Body of pancreas (tissue), 4 donors: ENCODE measurements around the gene HTT. TPM values are rescaled to one million over a fixed set of nuclear protein-coding genes. Genes with fewer than 3 reads are reported as not detected.

ENCODE experiments used
- ATAC-seq: fragments of 150-250 bp; one replicate; pipeline ENCODE4 v1.9.1; 2016
- DNase-seq, 4 donors: peaks; one replicate each; pipeline ENCODE4 v3.0.0-alpha.2; 2019
- H3K27ac ChIP-seq, 4 donors: fragments of 200-600 bp; sonication (generic); 1 replicate in 3 of 4; 2 replicates in 1 of 4; pipeline versions ENCODE4 v1.5.1 to v1.6.1; 2016 to 2019; ENCODE audit warnings: mild to moderate bottlenecking in 1 of 4, mixed read lengths in 1 of 4, moderate library complexity in 1 of 4
- H3K27me3 ChIP-seq, 2 donors: fragments of 200-600 bp; sonication (generic); one replicate each; pipeline ENCODE4 v1.6.0; 2016; ENCODE audit warnings: mild to moderate bottlenecking in 1 of 2
- H3K36me3 ChIP-seq, 2 donors: fragments of 200-600 bp; sonication (generic); replicated peaks in 1 of 2; 2 replicates each; pipeline ENCODE4 v1.5.1; 2016; ENCODE audit warnings: low read depth in 2 of 2; ENCODE audit not compliant: insufficient read depth in 1 of 2
- H3K4me1 ChIP-seq: fragments of 200-600 bp; sonication (generic); one replicate; pipeline ENCODE4 v1.6.0; 2016
- H3K4me3 ChIP-seq, 2 donors: fragments of 200-600 bp; sonication (generic); 1 replicate in 1 of 2; 2 replicates in 1 of 2; pipeline ENCODE4 v1.5.1; 2016 to 2019
- H3K9me3 ChIP-seq, 3 donors: fragments of 200-600 bp; sonication (generic); 1 replicate in 2 of 3; 2 replicates in 1 of 3; pipeline ENCODE4 v1.5.1; 2016
- POLR2A ChIP-seq, 3 donors: fragments of 450-650 bp; IDR thresholded peaks; one replicate each; pipeline ENCODE4 v1.6.1; 2016; ENCODE audit warnings: antibody characterized with exemption in 3 of 3, mild to moderate bottlenecking in 2 of 3
- WGBS, 2 donors: methylation state at CpG; one replicate each; pipeline ENCODE4 v1.1.5; 2017; 5-methylcytosine and 5-hydroxymethylcytosine counted together
- intact Hi-C: fragments of 100-400 bp; cut with DNase I; formaldehyde crosslinking; loops from one replicate; pipeline ENCODE4 v1.15.1; 2023
- small RNA-seq: library from RNA; depleted of rRNA; stranded (forward); fragments of <200 nt; gene quantifications from one replicate; pipeline ENCODE3, GENCODE V24; 2016
- total RNA-seq, 2 donors: library from RNA; depleted of rRNA; stranded (reverse); fragments of >200 nt; gene quantifications; one replicate each; pipeline ENCODE4 v1.1.0, GENCODE V29; 2016
- TF ChIP-seq, protein P1 (sequence below), 7 experiments: fragments of 450-650 bp in 4 of 7; fragments of 200-600 bp in 3 of 7; sonication (generic) in 3 of 7; IDR thresholded peaks; one replicate each; pipeline ENCODE4 v1.5.1; 2016 to 2019; ENCODE audit warnings: antibody characterized with exemption in 7 of 7

HTT gene
- total RNA-seq, 2 donors from 2014 or later, result 40.5 to 115 TPM

DNA sequence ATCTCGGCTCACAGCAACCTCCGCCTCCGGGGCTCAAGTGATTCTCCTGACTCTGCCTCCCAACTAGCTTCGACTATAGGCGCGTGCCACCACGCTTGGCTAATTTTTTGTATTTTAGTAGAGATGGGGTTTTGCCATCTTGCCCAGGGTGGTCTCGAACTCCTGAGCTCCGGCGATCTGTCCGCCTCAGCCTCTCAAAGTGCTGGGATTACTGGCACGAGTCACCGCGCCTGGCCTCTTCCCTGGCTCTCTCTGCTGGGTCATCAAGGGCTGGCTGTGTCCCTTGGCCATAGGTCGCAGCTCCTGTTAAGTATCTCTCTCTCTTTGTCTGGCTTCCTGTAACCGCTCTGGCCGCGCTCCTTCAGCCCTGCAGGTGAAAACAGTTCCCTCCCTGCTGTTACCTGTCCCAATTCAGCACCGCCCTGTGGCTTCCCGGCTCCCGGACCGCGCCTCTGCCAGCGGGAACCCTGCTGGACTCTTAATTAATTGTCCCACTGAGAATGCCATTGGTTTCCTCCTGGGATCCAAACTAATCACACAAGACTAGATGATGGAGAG is 217.0 kb downstream of the HTT start:
- peak; percentile 5 for ATAC-seq
- Histone ChIP-seq H3K27me3 (no peaks in the 10 kb centered on the region), H3K4me1 (peaks cover 20% of the 10 kb centered on the region), H3K36me3 (no peaks in the 10 kb centered on the region), H3K27ac (peak overlapping the region; percentile 75 to 97 (median 86)), H3K4me3 (peak overlapping the region; percentile 26 to 79), H3K9me3 (no peaks in the 10 kb centered on the region)
- peak; percentile 56 to 62 (median 61) for DNase-seq
- intact Hi-C loops, result no loop called here
- TF ChIP-seq POLR2A (IDR thresholded peaks at IDR 0.05), result no peak
- 30 to 32% methylated on average over 24 of the region's 24 CpGs for WGBS, 2 donors

DNA sequence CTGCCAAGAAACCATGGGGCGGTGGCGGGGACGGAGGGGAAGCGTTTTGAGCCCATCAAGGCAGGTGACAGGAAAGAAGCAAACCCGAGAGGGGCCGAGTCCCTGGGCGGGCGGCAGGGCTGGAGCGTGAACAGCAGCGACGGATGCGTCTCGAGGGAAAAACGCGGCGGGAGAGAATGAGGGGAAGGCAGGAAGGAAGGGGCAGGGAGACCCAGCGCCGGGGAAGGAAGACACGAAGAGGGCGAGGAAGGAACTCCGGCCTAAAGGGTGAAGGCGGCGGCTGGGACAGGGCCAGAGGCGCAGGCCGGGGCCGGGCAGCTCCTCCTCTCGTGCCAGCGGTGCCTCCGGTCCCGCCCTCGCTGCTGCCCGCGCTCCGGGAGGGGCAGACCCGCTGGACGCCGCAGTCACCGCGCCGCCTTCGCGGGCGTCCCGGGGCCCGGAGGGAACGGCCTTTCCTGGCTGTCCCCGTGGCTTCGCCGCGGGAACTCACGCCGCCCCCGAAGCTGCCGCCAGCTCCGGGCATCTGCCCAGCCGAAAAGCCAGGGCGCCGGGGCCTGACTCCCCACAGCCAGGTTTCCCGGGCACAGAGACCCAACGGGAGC is 217.6 kb downstream of the HTT start:
- H3K9me3 ChIP-seq, result no peaks in the 10 kb centered on the region
- H3K4me3 ChIP-seq, result peak overlapping the region; percentile 26 to 79
- H3K36me3 ChIP-seq, result no peaks in the 10 kb centered on the region
- ATAC-seq (peak; percentile 67), DNase-seq (peak; percentile 72 to 77 (median 75))
- WGBS, 2 donors, result 0 to 1% methylated on average over 21 to 43 of the region's 60 CpGs
- H3K4me1 ChIP-seq, result peaks cover 20% of the 10 kb centered on the region
- TF ChIP-seq, protein P1, sequence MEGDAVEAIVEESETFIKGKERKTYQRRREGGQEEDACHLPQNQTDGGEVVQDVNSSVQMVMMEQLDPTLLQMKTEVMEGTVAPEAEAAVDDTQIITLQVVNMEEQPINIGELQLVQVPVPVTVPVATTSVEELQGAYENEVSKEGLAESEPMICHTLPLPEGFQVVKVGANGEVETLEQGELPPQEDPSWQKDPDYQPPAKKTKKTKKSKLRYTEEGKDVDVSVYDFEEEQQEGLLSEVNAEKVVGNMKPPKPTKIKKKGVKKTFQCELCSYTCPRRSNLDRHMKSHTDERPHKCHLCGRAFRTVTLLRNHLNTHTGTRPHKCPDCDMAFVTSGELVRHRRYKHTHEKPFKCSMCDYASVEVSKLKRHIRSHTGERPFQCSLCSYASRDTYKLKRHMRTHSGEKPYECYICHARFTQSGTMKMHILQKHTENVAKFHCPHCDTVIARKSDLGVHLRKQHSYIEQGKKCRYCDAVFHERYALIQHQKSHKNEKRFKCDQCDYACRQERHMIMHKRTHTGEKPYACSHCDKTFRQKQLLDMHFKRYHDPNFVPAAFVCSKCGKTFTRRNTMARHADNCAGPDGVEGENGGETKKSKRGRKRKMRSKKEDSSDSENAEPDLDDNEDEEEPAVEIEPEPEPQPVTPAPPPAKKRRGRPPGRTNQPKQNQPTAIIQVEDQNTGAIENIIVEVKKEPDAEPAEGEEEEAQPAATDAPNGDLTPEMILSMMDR (IDR thresholded peaks at IDR 0.05), result peak in 1 of 7 experiments; percentile 19
- no peak for TF ChIP-seq POLR2A (IDR thresholded peaks at IDR 0.05)
- H3K27ac ChIP-seq, result peak overlapping the region; percentile 75 to 97 (median 86)
- no peaks in the 10 kb centered on the region for H3K27me3 ChIP-seq
- intact Hi-C loops, result no loop called here

DNA sequence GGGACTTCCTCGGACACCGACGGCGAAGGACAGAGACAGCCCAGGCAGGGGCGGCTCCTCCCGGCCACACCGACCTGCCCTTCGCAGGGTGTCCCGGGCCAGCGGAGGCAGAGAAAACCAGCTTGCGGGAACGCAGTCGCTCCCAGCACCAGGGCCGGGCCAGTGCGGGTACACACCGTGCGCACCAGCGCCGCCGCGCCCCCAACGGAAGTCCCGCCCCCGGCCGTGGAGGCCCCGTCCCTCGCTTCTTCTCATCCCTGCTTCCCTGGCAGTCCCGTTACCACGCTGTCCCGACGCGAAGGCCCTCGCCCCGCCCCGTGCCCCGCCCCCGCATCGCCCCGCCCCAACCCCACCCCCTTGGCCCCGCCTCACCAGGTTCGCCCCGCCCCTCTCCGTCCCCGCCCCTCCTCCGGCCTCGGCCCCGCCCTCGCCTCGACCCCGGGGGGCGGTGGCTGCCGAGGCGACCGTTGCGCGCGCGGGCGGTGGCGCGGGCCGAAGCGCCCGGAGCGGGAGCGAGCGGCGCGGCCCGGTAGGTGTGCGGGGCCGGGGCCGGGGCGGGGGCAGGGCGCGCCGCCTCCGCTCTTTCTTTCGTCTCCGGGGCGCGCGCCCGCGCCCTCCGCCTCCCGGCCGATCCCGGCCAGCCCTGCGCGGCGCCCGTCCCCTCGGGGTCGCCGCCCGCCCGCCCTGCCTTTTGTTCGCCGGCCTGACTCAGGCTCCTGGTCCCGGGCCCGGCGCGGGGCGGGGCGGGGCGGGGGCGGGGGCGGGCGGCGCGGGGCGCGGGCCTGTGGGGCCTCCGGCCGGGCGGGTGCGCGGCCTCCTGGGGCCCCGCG is 218.3 kb downstream of the HTT start, which contains the start of gene RGS12:
RGS12 (plus strand) TSS at position 451 of the 830 bp plus-strand sequence. CDS start 23,150 bp downstream, outside the sequence.
- peak within 1 kb of the TSS; percentile 75 to 97 (median 86) for H3K27ac ChIP-seq
- peak; percentile 93 for ATAC-seq
- H3K27me3 ChIP-seq, result no peaks in the 10 kb centered on the region
- 0% methylated on average over 68 of the region's 121 CpGs; no CpG with 5 or more reads in 1 of the 2 donors for WGBS, 2 donors
- H3K4me3 ChIP-seq, result peak within 1 kb of the TSS; percentile 26 to 79
- intact Hi-C loops, result no loop called here
- peaks cover 20% of the 10 kb centered on the region for H3K4me1 ChIP-seq
- peak; percentile 95 to 96 (median 96) for DNase-seq
- no peaks in the 10 kb centered on the region for H3K9me3 ChIP-seq
- no peaks in the 10 kb centered on the region for H3K36me3 ChIP-seq
- TF ChIP-seq, protein P1 (IDR thresholded peaks at IDR 0.05), result peak in 1 of 7 experiments; percentile 6
- peak; percentile 85 to 92 (median 87) for TF ChIP-seq POLR2A (IDR thresholded peaks at IDR 0.05)

Small RNA genes within 50 kb of the gene (small RNA-seq; reads per million reads assigned to genes)
- gene RF02134 (not detected), gene RF02135 (not detected), gene RNU6-204P (not detected)

Other genes starting within 250 kb of the HTT start
- gene ADD1, start 230.8 kb upstream of the HTT start, total RNA-seq, result 100 to 1,000 TPM in 1 of 2 donors, 10 to 100 TPM in 1; 84.1 to 266 TPM
- gene NOP14, start 111.3 kb upstream of the HTT start, total RNA-seq, result 10 to 100 TPM; 20.0 to 20.1 TPM
- gene GRK4, start 111.1 kb upstream of the HTT start, total RNA-seq, result 10 to 100 TPM in 1 of 2 donors, 1 to 10 TPM in 1; 6.5 to 14.5 TPM
- not detected for gene HTT-AS, start 143 bp upstream of the HTT start, total RNA-seq
- gene MSANTD1, start 174.5 kb downstream of the HTT start, total RNA-seq, result 1 to 10 TPM; 2.6 to 3.6 TPM
- 10 to 100 TPM in 1 of 2 donors, 1 to 10 TPM in 1; 9.1 to 12.5 TPM for gene RGS12, start 218.3 kb downstream of the HTT start, total RNA-seq